ENCODE results near the gene SPEN. TPM values are rescaled to one million over a fixed set of nuclear protein-coding genes. Genes with fewer than 3 reads are reported as not detected.
"Not testable (repeated sequence)": the region's sequence is repeated elsewhere in the genome, so short reads cannot be mapped to it uniquely, and the experiment has no call there.

The SPEN gene
- total RNA-seq, 6 experiments from 2014 or later, result 13.5 to 33.7 (median 23.2) TPM

GRCh38 chr1:15975805-15976680 lies 128.5 kb downstream of the SPEN start, which contains the start of gene ZBTB17:
TSS of gene ZBTB17 (minus strand) at chr1:15976101. CDS start at chr1:15948495, 27,606 bp downstream.
- intact Hi-C loops (cut with DNase I), result no loop called here
- no peaks in the 10 kb centered on the region for H3K27me3 ChIP-seq
- peak; percentile 97 to 99 (median 98) for ATAC-seq
- peak; percentile 64 for TF ChIP-seq POLR2A (IDR thresholded peaks at IDR 0.05)
- TF ChIP-seq CTCF (IDR thresholded peaks at IDR 0.05), result no peak
- WGBS (ENCODE audit: insufficient coverage, low coverage, low lambda C conversion rate, missing lambda C conversion rate), result 10% methylated on average over 29 of the region's 47 CpGs
- H3K4me3 ChIP-seq, result peak within 1 kb of the TSS; percentile 79 to 90 (median 82)
- DNase-seq, result peak; percentile 94 to 96 (median 95)
- H3K27ac ChIP-seq, result peak within 1 kb of the TSS; percentile 18 to 83 (median 56)
- peaks cover 0 to 10% (median 0%) of the 10 kb centered on the region in 4 donors for H3K4me1 ChIP-seq
- H3K36me3 ChIP-seq, result peaks cover 0 to 12% (median 0%) of the 10 kb centered on the region in 4 donors
- no peaks in the 10 kb centered on the region for H3K9me3 ChIP-seq

GRCh38 chr1:15977947-15978346 lies 130.4 kb downstream of the SPEN start:
- intact Hi-C loops (cut with DNase I); H3K9me3 ChIP-seq; H3K4me3 ChIP-seq; ATAC-seq; DNase-seq; H3K36me3 ChIP-seq; H3K27me3 ChIP-seq; H3K27ac ChIP-seq: not testable (repeated sequence)
- H3K4me1 ChIP-seq, result peaks cover 0 to 15% (median 0%) of the 10 kb centered on the region in 4 donors
- 81% methylated on average over 4 of the region's 4 CpGs for WGBS (ENCODE audit: insufficient coverage, low coverage, low lambda C conversion rate, missing lambda C conversion rate)

- H3K9me3 ChIP-seq, result no peaks in the 10 kb centered on the region
- no peak for ATAC-seq
- TF ChIP-seq CTCF (IDR thresholded peaks at IDR 0.05) (no peak), POLR2A (IDR thresholded peaks at IDR 0.05) (no peak)
- H3K4me1 ChIP-seq, result peaks cover 0 to 8% (median 0%) of the 10 kb centered on the region in 4 donors
- WGBS (ENCODE audit: insufficient coverage, low coverage, low lambda C conversion rate, missing lambda C conversion rate), result 69% methylated on average over 3 of the region's 3 CpGs
- intact Hi-C loops (cut with DNase I), result no loop called here
- DNase-seq, result no peak
- H3K27ac ChIP-seq, result no peak overlapping the region
- H3K27me3 ChIP-seq, result no peaks in the 10 kb centered on the region
- H3K4me3 ChIP-seq, result no peak overlapping the region
- no peaks in the 10 kb centered on the region for H3K36me3 ChIP-seq
These were observed 134.2 kb downstream of the SPEN start for GRCh38 chr1:15981679-15982078.

GRCh38 chr1:15983275-15983674 lies 135.8 kb downstream of the SPEN start:
- WGBS (ENCODE audit: insufficient coverage, low coverage, low lambda C conversion rate, missing lambda C conversion rate), result 40% methylated on average over 1 of the region's 1 CpG
- Histone ChIP-seq H3K27me3 (no peaks in the 10 kb centered on the region), H3K4me1 (peaks cover 0 to 8% (median 0%) of the 10 kb centered on the region in 4 donors), H3K27ac (no peak overlapping the region), H3K9me3 (no peaks in the 10 kb centered on the region), H3K36me3 (no peaks in the 10 kb centered on the region), H3K4me3 (no peak overlapping the region)
- ATAC-seq, result no peak
- intact Hi-C loops (cut with DNase I), result no loop called here
- no peak for DNase-seq
- TF ChIP-seq CTCF (IDR thresholded peaks at IDR 0.05) (no peak), POLR2A (IDR thresholded peaks at IDR 0.05) (no peak)
